ENCODE data around the gene CALD1. TPM values are rescaled to one million over a fixed set of nuclear protein-coding genes. Genes with fewer than 3 reads are reported as not detected.

The CALD1 gene
- total and polyA plus RNA-seq, 2 experiments from 2014 or later: 132 to 842 TPM

GRCh38 chr7:134781171-134781570 is 1.7 kb downstream of the CALD1 start (continued):
- no peak for TF ChIP-seq ZNF462 (CRISPR knock-in tag; IDR thresholded peaks at IDR 0.05)
- TF ChIP-seq ZNF114 (CRISPR knock-in tag; IDR thresholded peaks at IDR 0.05): no peak

GRCh38 chr7:134782121-134782623 is 2.7 kb downstream of the CALD1 start:
- peaks cover 6% of the 10 kb centered on the region; the same call in 1 of the 3 replicates for H3K36me3 Mint-ChIP-seq (ENCODE audit: low read depth)

More at GRCh38 chr7:134782121-134782623, 2.7 kb downstream of the CALD1 start:
- H3K4me3 ChIP-seq: peak overlapping the region; percentile 75
- TF ChIP-seq JUNB (IDR thresholded peaks at IDR 0.05; ENCODE audit: unreplicated experiment) (no peak), NANOG (IDR thresholded peaks at IDR 0.05; ENCODE audit: borderline replicate concordance) (no peak), CTCF (conservative IDR thresholded peaks at IDR 0.05; ENCODE audit: low read depth in 2 of 2) (no peak), ZNF114 (CRISPR knock-in tag; IDR thresholded peaks at IDR 0.05) (no peak), STAT1 (IDR thresholded peaks at IDR 0.05; ENCODE audit: unreplicated experiment) (no peak)
- Mint-ChIP-seq H3K9me3 (no peaks in the 10 kb centered on the region), H3K4me1 (peaks cover 55% of the 10 kb centered on the region), H3K27me3 (ENCODE audit: insufficient read depth, low read depth, poor library complexity) (peaks cover 3% of the 10 kb centered on the region), H3K4me3 (peak overlapping the region; percentile 42; the same call in 1 of the 3 replicates), H3K27ac (no peak overlapping the region)
- 0 out of 2 replicates have a peak, but pooled peaks cover 4% of the 10 kb centered on the region for H3K9me2 ChIP-seq (ENCODE audit: insufficient read depth)
- no peaks in the 10 kb centered on the region for H3F3A ChIP-seq (replicated peaks; ENCODE audit: low read depth)
- H3K4me1 ChIP-seq (ENCODE audit: insufficient read depth): peaks cover 37% of the 10 kb centered on the region
- no peak overlapping the region for H3K27ac ChIP-seq (ENCODE audit: low read depth)
- H4K20me1 ChIP-seq (replicated peaks; ENCODE audit: insufficient read depth): no peaks in the 10 kb centered on the region
- H3K27me3 ChIP-seq (ENCODE audit: insufficient read depth): no peaks in the 10 kb centered on the region
- DNase-seq (ENCODE audit: low spot score): no peak
- peaks cover 75% of the 10 kb centered on the region for H3K79me2 ChIP-seq (replicated peaks; ENCODE audit: insufficient read depth)
- no peaks in the 10 kb centered on the region for H3K36me3 ChIP-seq (ENCODE audit: insufficient read depth)
- no peak for ATAC-seq
- no peak overlapping the region for H2AFZ ChIP-seq
- H3K4me2 ChIP-seq: peak overlapping the region; percentile 90

Data from GM23338 (cell line).